ENCODE data around the gene EYA2. TPM values are rescaled to one million over a fixed set of nuclear protein-coding genes. Genes with fewer than 3 reads are reported as not detected.

The EYA2 gene
- total RNA-seq, 1 donor from 2014 or later = 94.1 TPM

- peaks cover 9% of the 10 kb centered on the region for H3K9me3 Mint-ChIP-seq (ENCODE audit: unreplicated experiment)
- H3K36me3 Mint-ChIP-seq (ENCODE audit: unreplicated experiment) = peaks cover 16% of the 10 kb centered on the region
- H3K27me3 Mint-ChIP-seq (ENCODE audit: unreplicated experiment) = peaks cover 11% of the 10 kb centered on the region
- H3K4me1 Mint-ChIP-seq (ENCODE audit: low read depth, unreplicated experiment) = peaks cover 15% of the 10 kb centered on the region
- no peak overlapping the region for H3K4me3 Mint-ChIP-seq (ENCODE audit: unreplicated experiment)
- H3K27ac Mint-ChIP-seq (ENCODE audit: unreplicated experiment) = no peak overlapping the region
- no peak for DNase-seq
- TF ChIP-seq CTCF (IDR thresholded peaks at IDR 0.05; ENCODE audit: partially characterized antibody, unreplicated experiment) = no peak
These were observed 234.7 kb downstream of the EYA2 start for GRCh38 chr20:47129306-47129705.

- DNase-seq = no peak
- H3K27me3 Mint-ChIP-seq (ENCODE audit: unreplicated experiment) = peaks cover 7% of the 10 kb centered on the region
- no peak for TF ChIP-seq CTCF (IDR thresholded peaks at IDR 0.05; ENCODE audit: partially characterized antibody, unreplicated experiment)
- no peak overlapping the region for H3K4me3 Mint-ChIP-seq (ENCODE audit: unreplicated experiment)
- H3K36me3 Mint-ChIP-seq (ENCODE audit: unreplicated experiment) = peaks cover 16% of the 10 kb centered on the region
- peaks cover 2% of the 10 kb centered on the region for H3K4me1 Mint-ChIP-seq (ENCODE audit: low read depth, unreplicated experiment)
- H3K27ac Mint-ChIP-seq (ENCODE audit: unreplicated experiment) = no peak overlapping the region
- peaks cover 6% of the 10 kb centered on the region for H3K9me3 Mint-ChIP-seq (ENCODE audit: unreplicated experiment)
These were observed 239.3 kb downstream of the EYA2 start for GRCh38 chr20:47133809-47134456.

GRCh38 chr20:47136782-47137181 lies 242.1 kb downstream of the EYA2 start:
- Mint-ChIP-seq H3K4me3 (ENCODE audit: unreplicated experiment) (no peak overlapping the region), H3K27ac (ENCODE audit: unreplicated experiment) (no peak overlapping the region), H3K9me3 (ENCODE audit: unreplicated experiment) (peaks cover 3% of the 10 kb centered on the region), H3K27me3 (ENCODE audit: unreplicated experiment) (no peaks in the 10 kb centered on the region), H3K4me1 (ENCODE audit: low read depth, unreplicated experiment) (peaks cover 2% of the 10 kb centered on the region), H3K36me3 (ENCODE audit: unreplicated experiment) (peaks cover 9% of the 10 kb centered on the region)
- no peak for TF ChIP-seq CTCF (IDR thresholded peaks at IDR 0.05; ENCODE audit: partially characterized antibody, unreplicated experiment)
- DNase-seq = no peak

GRCh38 chr20:47137231-47137870 lies 242.7 kb downstream of the EYA2 start:
- no peak for DNase-seq
- Mint-ChIP-seq H3K27ac (ENCODE audit: unreplicated experiment) (peak overlapping the region; percentile 66), H3K36me3 (ENCODE audit: unreplicated experiment) (peaks cover 11% of the 10 kb centered on the region), H3K4me3 (ENCODE audit: unreplicated experiment) (no peak overlapping the region), H3K27me3 (ENCODE audit: unreplicated experiment) (no peaks in the 10 kb centered on the region), H3K4me1 (ENCODE audit: low read depth, unreplicated experiment) (peaks cover 2% of the 10 kb centered on the region), H3K9me3 (ENCODE audit: unreplicated experiment) (peaks cover 3% of the 10 kb centered on the region)
- TF ChIP-seq CTCF (IDR thresholded peaks at IDR 0.05; ENCODE audit: partially characterized antibody, unreplicated experiment) = no peak

- Mint-ChIP-seq H3K9me3 (ENCODE audit: unreplicated experiment) (peaks cover 3% of the 10 kb centered on the region), H3K27ac (ENCODE audit: unreplicated experiment) (no peak overlapping the region)
These were observed 245.4 kb downstream of the EYA2 start for GRCh38 chr20:47139934-47140535.

More at GRCh38 chr20:47139934-47140535, 245.4 kb downstream of the EYA2 start:
- TF ChIP-seq CTCF (IDR thresholded peaks at IDR 0.05; ENCODE audit: partially characterized antibody, unreplicated experiment) = no peak
- Mint-ChIP-seq H3K36me3 (ENCODE audit: unreplicated experiment) (peaks cover 11% of the 10 kb centered on the region), H3K4me1 (ENCODE audit: low read depth, unreplicated experiment) (peaks cover 5% of the 10 kb centered on the region), H3K27me3 (ENCODE audit: unreplicated experiment) (no peaks in the 10 kb centered on the region), H3K4me3 (ENCODE audit: unreplicated experiment) (no peak overlapping the region)
- DNase-seq = no peak

Data from glutamatergic neuron (in vitro differentiated cells).